ENCODE data around the gene ZDHHC17. TPM values are rescaled to one million over a fixed set of nuclear protein-coding genes. Genes with fewer than 3 reads are reported as not detected.

The ZDHHC17 gene
- total and polyA plus RNA-seq, 2 of the 13 experiments (the other 11 are each of a cell fraction or from before 2014, with no cell fraction given) = 36.7 to 38.5 TPM

GRCh38 chr12:76882367-76882766 lies 118.5 kb downstream of the ZDHHC17 start:
- H3K9me3 ChIP-seq (ENCODE audit: low read length) = no peaks in the 10 kb centered on the region
- WGBS (ENCODE audit: low lambda C conversion rate) = 0% methylated on average over 1 of the region's 1 CpG
- H3K4me1 ChIP-seq (ENCODE audit: insufficient read depth, low read length) = peaks cover 20% of the 10 kb centered on the region
- H4K20me1 ChIP-seq (ENCODE audit: insufficient read depth, low read length) = no peaks in the 10 kb centered on the region
- intact Hi-C loops (cut with micrococcal nuclease; ENCODE audit: unreplicated experiment) = loop anchor here (5.0 kb wide), 1 partner anchor 130 kb away; no protein-coding TSS in a partner anchor
- in situ Hi-C loops (cut with HindIII; ENCODE audit: extremely low pct_ligation_motif_present, low pct_unique_long_range_greater_than_20kb) = no loop called here
- no peak overlapping the region for H3K4me3 ChIP-seq (replicated peaks in 1 of 3; ENCODE audit: insufficient read depth in 1 of 3, low read depth in 2 of 3, low read length in 3 of 3)
- ChIA-PET CTCF (ENCODE audit: low intra/inter-chr PET ratio, low total read pairs) (no interaction called here), POLR2A (no interaction called here)
- DNase-seq (ENCODE audit: low spot score) (no peak), ATAC-seq (no peak), FAIRE-seq (no peak)
- no peak overlapping the region for H3K4me2 ChIP-seq (ENCODE audit: low read depth, low read length)
- no peaks in the 10 kb centered on the region for H3K36me3 ChIP-seq (replicated peaks in 1 of 2; ENCODE audit: control insufficient read depth in 1 of 2, insufficient read depth in 2 of 2, low read length in 2 of 2)
- peaks cover 0 to 5% of the 10 kb centered on the region in 2 experiments; a peak in 1 of 5 replicates for H3K27me3 ChIP-seq (ENCODE audit: control insufficient read depth in 1 of 2, insufficient read depth in 2 of 2, low read length in 2 of 2)
- H2AFZ ChIP-seq (ENCODE audit: low read length) = no peak overlapping the region
- H3K79me2 ChIP-seq (ENCODE audit: insufficient read depth, low read length) = no peaks in the 10 kb centered on the region
- H3K27ac ChIP-seq (ENCODE audit: extremely low read length, insufficient read depth, low read length) = no peak overlapping the region
- no TSS peak for BruUV-seq (replicated peaks)
- no peak overlapping the region for H3K9ac ChIP-seq (ENCODE audit: insufficient read depth, low read depth, low read length)
- TF ChIP-seq XRCC5 (optimal IDR thresholded peaks at IDR 0.05; ENCODE audit: low read length) (no peak), CBX1 (IDR thresholded peaks at IDR 0.05; ENCODE audit: low read depth) (no peak), GFI1 (CRISPR knock-in tag; IDR thresholded peaks at IDR 0.05; ENCODE audit: borderline replicate concordance) (no peak), BCL6 (CRISPR knock-in tag; IDR thresholded peaks at IDR 0.05) (no peak), JUN (CRISPR knock-in tag; IDR thresholded peaks at IDR 0.05) (no peak), ZBTB20 (CRISPR knock-in tag; IDR thresholded peaks at IDR 0.05; ENCODE audit: borderline replicate concordance, low read depth) (no peak), REL (CRISPR knock-in tag; conservative IDR thresholded peaks at IDR 0.05) (no peak), ZNF784 (CRISPR knock-in tag; IDR thresholded peaks at IDR 0.05; ENCODE audit: borderline replicate concordance) (no peak), NR2F1 (CRISPR knock-in tag; IDR thresholded peaks at IDR 0.05) (no peak)
- TF ChIP-seq, protein P1, sequence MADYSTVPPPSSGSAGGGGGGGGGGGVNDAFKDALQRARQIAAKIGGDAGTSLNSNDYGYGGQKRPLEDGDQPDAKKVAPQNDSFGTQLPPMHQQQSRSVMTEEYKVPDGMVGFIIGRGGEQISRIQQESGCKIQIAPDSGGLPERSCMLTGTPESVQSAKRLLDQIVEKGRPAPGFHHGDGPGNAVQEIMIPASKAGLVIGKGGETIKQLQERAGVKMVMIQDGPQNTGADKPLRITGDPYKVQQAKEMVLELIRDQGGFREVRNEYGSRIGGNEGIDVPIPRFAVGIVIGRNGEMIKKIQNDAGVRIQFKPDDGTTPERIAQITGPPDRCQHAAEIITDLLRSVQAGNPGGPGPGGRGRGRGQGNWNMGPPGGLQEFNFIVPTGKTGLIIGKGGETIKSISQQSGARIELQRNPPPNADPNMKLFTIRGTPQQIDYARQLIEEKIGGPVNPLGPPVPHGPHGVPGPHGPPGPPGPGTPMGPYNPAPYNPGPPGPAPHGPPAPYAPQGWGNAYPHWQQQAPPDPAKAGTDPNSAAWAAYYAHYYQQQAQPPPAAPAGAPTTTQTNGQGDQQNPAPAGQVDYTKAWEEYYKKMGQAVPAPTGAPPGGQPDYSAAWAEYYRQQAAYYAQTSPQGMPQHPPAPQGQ (CRISPR knock-in tag; IDR thresholded peaks at IDR 0.05; ENCODE audit: borderline replicate concordance) = no peak
- TF ChIP-seq, protein P2, sequence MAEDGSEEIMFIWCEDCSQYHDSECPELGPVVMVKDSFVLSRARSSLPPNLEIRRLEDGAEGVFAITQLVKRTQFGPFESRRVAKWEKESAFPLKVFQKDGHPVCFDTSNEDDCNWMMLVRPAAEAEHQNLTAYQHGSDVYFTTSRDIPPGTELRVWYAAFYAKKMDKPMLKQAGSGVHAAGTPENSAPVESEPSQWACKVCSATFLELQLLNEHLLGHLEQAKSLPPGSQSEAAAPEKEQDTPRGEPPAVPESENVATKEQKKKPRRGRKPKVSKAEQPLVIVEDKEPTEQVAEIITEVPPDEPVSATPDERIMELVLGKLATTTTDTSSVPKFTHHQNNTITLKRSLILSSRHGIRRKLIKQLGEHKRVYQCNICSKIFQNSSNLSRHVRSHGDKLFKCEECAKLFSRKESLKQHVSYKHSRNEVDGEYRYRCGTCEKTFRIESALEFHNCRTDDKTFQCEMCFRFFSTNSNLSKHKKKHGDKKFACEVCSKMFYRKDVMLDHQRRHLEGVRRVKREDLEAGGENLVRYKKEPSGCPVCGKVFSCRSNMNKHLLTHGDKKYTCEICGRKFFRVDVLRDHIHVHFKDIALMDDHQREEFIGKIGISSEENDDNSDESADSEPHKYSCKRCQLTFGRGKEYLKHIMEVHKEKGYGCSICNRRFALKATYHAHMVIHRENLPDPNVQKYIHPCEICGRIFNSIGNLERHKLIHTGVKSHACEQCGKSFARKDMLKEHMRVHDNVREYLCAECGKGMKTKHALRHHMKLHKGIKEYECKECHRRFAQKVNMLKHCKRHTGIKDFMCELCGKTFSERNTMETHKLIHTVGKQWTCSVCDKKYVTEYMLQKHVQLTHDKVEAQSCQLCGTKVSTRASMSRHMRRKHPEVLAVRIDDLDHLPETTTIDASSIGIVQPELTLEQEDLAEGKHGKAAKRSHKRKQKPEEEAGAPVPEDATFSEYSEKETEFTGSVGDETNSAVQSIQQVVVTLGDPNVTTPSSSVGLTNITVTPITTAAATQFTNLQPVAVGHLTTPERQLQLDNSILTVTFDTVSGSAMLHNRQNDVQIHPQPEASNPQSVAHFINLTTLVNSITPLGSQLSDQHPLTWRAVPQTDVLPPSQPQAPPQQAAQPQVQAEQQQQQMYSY (CRISPR knock-in tag; IDR thresholded peaks at IDR 0.05) = no peak
- TF ChIP-seq, protein P3, sequence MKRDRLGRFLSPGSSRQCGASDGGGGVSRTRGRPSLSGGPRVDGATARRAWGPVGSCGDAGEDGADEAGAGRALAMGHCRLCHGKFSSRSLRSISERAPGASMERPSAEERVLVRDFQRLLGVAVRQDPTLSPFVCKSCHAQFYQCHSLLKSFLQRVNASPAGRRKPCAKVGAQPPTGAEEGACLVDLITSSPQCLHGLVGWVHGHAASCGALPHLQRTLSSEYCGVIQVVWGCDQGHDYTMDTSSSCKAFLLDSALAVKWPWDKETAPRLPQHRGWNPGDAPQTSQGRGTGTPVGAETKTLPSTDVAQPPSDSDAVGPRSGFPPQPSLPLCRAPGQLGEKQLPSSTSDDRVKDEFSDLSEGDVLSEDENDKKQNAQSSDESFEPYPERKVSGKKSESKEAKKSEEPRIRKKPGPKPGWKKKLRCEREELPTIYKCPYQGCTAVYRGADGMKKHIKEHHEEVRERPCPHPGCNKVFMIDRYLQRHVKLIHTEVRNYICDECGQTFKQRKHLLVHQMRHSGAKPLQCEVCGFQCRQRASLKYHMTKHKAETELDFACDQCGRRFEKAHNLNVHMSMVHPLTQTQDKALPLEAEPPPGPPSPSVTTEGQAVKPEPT (CRISPR knock-in tag; IDR thresholded peaks at IDR 0.05; ENCODE audit: low read depth) = no peak

Measured in HepG2 (cell line).